Esophagus muscularis mucosa (tissue), 4 donors: ENCODE measurements around the gene FGF14. TPM values are rescaled to one million over a fixed set of nuclear protein-coding genes. Genes with fewer than 3 reads are reported as not detected.

ENCODE experiments used
- DNase-seq: peaks from one replicate; pipeline ENCODE4 v3.0.0-alpha.2; 2017; ENCODE audit errors: extremely low spot score
- H3K27ac ChIP-seq, 4 donors: fragments of 200-600 bp; sonication (generic); replicated peaks in 1 of 4; 1 replicate in 3 of 4; 2 replicates in 1 of 4; pipeline ENCODE4 v1.5.1; 2016 to 2019; ENCODE audit warnings: mild to moderate bottlenecking in 1 of 4
- H3K27me3 ChIP-seq, 4 donors: fragments of 200-600 bp; sonication (generic); one replicate each; pipeline versions ENCODE4 v1.5.1 to v1.6.0; 2016 to 2019
- H3K36me3 ChIP-seq, 4 donors: fragments of 200-600 bp; sonication (generic); one replicate each; pipeline ENCODE4 v1.5.1; 2016 to 2019
- H3K4me1 ChIP-seq, 4 donors: fragments of 200-600 bp; sonication (generic); one replicate each; pipeline ENCODE4 v1.5.1; 2016 to 2019
- H3K4me3 ChIP-seq, 4 donors: fragments of 200-600 bp; sonication (generic); 1 replicate in 2 of 4; 2 replicates in 2 of 4; pipeline ENCODE4 v1.5.1; 2016 to 2019; ENCODE audit warnings: mild to moderate bottlenecking in 4 of 4, moderate library complexity in 1 of 4
- H3K9me3 ChIP-seq, 4 donors: fragments of 200-600 bp; sonication (generic); 1 replicate in 3 of 4; 2 replicates in 1 of 4; pipeline ENCODE4 v1.5.1; 2016 to 2019
- CTCF ChIP-seq, 3 experiments: fragments of 200-600 bp in 2 of 3; fragments of 450-650 bp in 1 of 3; sonication (generic) in 2 of 3; IDR thresholded peaks; one replicate each; pipeline ENCODE4 v1.5.1; 2017 to 2019; ENCODE audit warnings: antibody characterized with exemption in 3 of 3, mild to moderate bottlenecking in 2 of 3, moderate library complexity in 1 of 3
- EP300 ChIP-seq: sonication (generic); formaldehyde crosslinking; IDR thresholded peaks from one replicate; pipeline ENCODE4 v1.6.1; 2017; ENCODE audit warnings: antibody characterized with exemption
- POLR2A ChIP-seq: fragments of 450-650 bp; IDR thresholded peaks from one replicate; pipeline ENCODE4 v1.6.1; 2017; ENCODE audit warnings: antibody characterized with exemption, moderate library complexity, mild to moderate bottlenecking, low read depth
- POLR2AphosphoS5 ChIP-seq, 2 donors: sonication (generic); formaldehyde crosslinking; IDR thresholded peaks; one replicate each; pipeline ENCODE4 v1.6.1; 2017; ENCODE audit warnings: antibody characterized with exemption in 2 of 2
- WGBS: methylation state at CpG from one replicate; pipeline ENCODE4 v1.1.5; 2018; 5-methylcytosine and 5-hydroxymethylcytosine counted together
- intact Hi-C: fragments of 100-400 bp; cut with DNase I; formaldehyde crosslinking; loops from one replicate; pipeline ENCODE4 v1.15.1; 2023
- total RNA-seq, 4 donors: library from RNA; depleted of rRNA; stranded (reverse); fragments of >200 nt; gene quantifications; one replicate each; pipeline versions ENCODE4 v1.1.0 to v1.2.1, GENCODE V29; 2016

The FGF14 gene
- total RNA-seq, 4 donors from 2014 or later = 0.33 to 2.1 (median 0.87) TPM

- H3K27ac ChIP-seq = no peak overlapping the region
- H3K4me3 ChIP-seq = no peak overlapping the region
- no peak for DNase-seq
- intact Hi-C loops = no loop called here
- WGBS = 92% methylated on average over 1 of the region's 1 CpG
- no peaks in the 10 kb centered on the region for H3K9me3 ChIP-seq
- TF ChIP-seq POLR2A (no peak), EP300 (no peak), POLR2AphosphoS5 (IDR thresholded peaks at IDR 0.05) (no peak), CTCF (IDR thresholded peaks at IDR 0.05) (no peak)
- peaks cover 0 to 2% (median 0%) of the 10 kb centered on the region in 4 donors for H3K4me1 ChIP-seq
- no peaks in the 10 kb centered on the region for H3K27me3 ChIP-seq
- H3K36me3 ChIP-seq = no peaks in the 10 kb centered on the region
Observed at GRCh38 chr13:101708115-101708514, 693.7 kb downstream of the FGF14 start.

GRCh38 chr13:101707659-101708058 is 694.2 kb downstream of the FGF14 start:
- 79% methylated on average over 2 of the region's 2 CpGs for WGBS
- no peaks in the 10 kb centered on the region for H3K9me3 ChIP-seq
- DNase-seq = no peak
- H3K27me3 ChIP-seq = no peaks in the 10 kb centered on the region
- H3K4me1 ChIP-seq = peaks cover 0 to 2% (median 0%) of the 10 kb centered on the region in 4 donors
- H3K27ac ChIP-seq = no peak overlapping the region
- no peak overlapping the region for H3K4me3 ChIP-seq
- no peak for TF ChIP-seq POLR2A
- TF ChIP-seq CTCF (IDR thresholded peaks at IDR 0.05) = no peak
- TF ChIP-seq POLR2AphosphoS5 (IDR thresholded peaks at IDR 0.05) = no peak
- TF ChIP-seq EP300 = no peak
- no peaks in the 10 kb centered on the region for H3K36me3 ChIP-seq
- intact Hi-C loops = no loop called here

GRCh38 chr13:101706651-101707050 is 695.2 kb downstream of the FGF14 start:
- H3K4me3 ChIP-seq = no peak overlapping the region
- no peaks in the 10 kb centered on the region for H3K36me3 ChIP-seq
- no peaks in the 10 kb centered on the region for H3K27me3 ChIP-seq
- H3K4me1 ChIP-seq = peaks cover 0 to 2% (median under 1%) of the 10 kb centered on the region in 4 donors
- intact Hi-C loops = no loop called here
- no peak for DNase-seq
- H3K9me3 ChIP-seq = no peaks in the 10 kb centered on the region
- WGBS = 47% methylated on average over 6 of the region's 6 CpGs
- H3K27ac ChIP-seq = no peak overlapping the region
- no peak for TF ChIP-seq POLR2AphosphoS5 (IDR thresholded peaks at IDR 0.05)
- no peak for TF ChIP-seq POLR2A
- no peak for TF ChIP-seq EP300
- no peak for TF ChIP-seq CTCF (IDR thresholded peaks at IDR 0.05)

GRCh38 chr13:101703838-101704237 is 698.0 kb downstream of the FGF14 start:
- Histone ChIP-seq H3K27me3 (no peaks in the 10 kb centered on the region), H3K4me1 (peaks cover 0 to 27% (median 17%) of the 10 kb centered on the region in 4 donors), H3K4me3 (no peak overlapping the region), H3K36me3 (no peaks in the 10 kb centered on the region), H3K27ac (no peak overlapping the region), H3K9me3 (no peaks in the 10 kb centered on the region)
- TF ChIP-seq POLR2AphosphoS5 (IDR thresholded peaks at IDR 0.05) = no peak
- TF ChIP-seq EP300 = no peak
- no peak for TF ChIP-seq POLR2A
- TF ChIP-seq CTCF (IDR thresholded peaks at IDR 0.05) = no peak
- 72% methylated on average over 3 of the region's 3 CpGs for WGBS
- no peak for DNase-seq
- intact Hi-C loops = no loop called here

- no peaks in the 10 kb centered on the region for H3K27me3 ChIP-seq
- TF ChIP-seq POLR2AphosphoS5 (IDR thresholded peaks at IDR 0.05) (no peak), EP300 (no peak), POLR2A (no peak), CTCF (IDR thresholded peaks at IDR 0.05) (no peak)
- no peak overlapping the region for H3K4me3 ChIP-seq
- intact Hi-C loops = no loop called here
- no peaks in the 10 kb centered on the region for H3K9me3 ChIP-seq
- WGBS = 91% methylated on average over 1 of the region's 1 CpG
- H3K4me1 ChIP-seq = peaks cover 0 to 30% (median 20%) of the 10 kb centered on the region in 4 donors
- no peak overlapping the region for H3K27ac ChIP-seq
- no peak for DNase-seq
- H3K36me3 ChIP-seq = no peaks in the 10 kb centered on the region
Observed at GRCh38 chr13:101703081-101703480, 698.8 kb downstream of the FGF14 start.
